ENCODE results near the gene ADK.
"Not testable (repeated sequence)": the region's sequence is repeated elsewhere in the genome, so short reads cannot be mapped to it uniquely, and the experiment has no call there.

The ADK gene

DNA sequence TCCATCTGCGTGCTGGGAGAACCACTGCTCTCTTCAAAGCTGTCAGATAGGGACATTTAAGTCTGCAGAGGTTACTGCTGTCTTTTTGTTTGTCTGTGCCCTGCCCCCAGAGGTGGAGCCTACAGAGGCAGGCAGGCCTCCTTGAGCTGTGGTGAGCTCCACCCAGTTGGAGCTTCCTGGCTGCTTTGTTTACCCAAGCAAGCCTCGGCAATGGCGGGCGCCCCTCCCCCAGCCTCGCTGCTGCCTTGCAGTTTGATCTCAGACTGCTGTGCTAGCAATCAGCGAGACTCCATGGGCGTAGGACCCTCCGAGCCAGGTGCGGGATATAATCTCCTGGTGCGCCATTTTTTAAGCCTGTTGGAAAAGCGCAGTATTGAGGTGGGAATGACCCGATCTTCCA, 422.5 kb downstream of the ADK start:
- not testable (repeated sequence) for DNase-seq

DNA sequence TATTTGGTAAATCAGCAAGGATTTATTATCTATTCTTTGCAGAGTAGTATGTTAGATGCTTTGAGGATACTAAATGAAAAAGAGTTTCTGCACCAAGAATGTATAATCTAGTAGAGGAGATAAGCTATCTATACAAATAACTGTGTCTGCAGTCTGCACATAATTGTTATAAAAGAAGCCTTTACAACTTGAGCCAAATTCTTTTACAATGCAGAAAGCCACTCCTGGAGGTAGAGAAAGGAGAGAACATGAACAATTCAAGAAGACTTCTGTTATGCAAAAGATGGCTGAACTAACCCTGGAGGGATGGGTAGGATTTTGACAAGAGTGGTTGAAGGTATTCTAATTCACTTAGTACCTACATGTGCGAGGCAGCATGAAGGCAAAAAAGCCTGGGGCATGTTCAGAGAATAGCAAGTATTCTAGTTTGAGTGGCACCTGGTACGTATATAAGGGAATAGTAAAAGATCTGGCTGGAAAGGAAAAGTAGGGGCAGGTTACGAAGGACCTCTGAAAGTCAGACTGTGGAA, 424.2 kb downstream of the ADK start:
- DNase-seq, result no peak

DNA sequence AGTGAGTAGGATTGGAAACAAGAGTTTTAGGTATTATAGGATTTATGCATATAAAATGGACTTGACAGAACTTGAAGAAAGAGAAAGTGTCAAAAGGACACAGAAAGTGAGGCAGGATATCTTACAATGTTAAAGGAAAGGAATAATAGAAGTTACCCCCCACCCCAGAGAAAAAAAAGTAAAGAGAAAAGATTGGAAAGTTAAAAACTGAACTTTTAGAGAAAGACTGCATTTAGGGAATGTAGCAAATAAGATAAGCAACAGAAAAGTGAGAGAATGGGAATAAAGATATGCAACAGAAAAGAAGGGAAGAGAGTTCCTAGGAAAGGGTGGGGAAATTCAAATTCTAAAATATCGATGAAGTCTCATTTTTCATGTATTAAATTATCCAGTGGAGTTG, 424.9 kb downstream of the ADK start:
- DNase-seq, result no peak

DNA sequence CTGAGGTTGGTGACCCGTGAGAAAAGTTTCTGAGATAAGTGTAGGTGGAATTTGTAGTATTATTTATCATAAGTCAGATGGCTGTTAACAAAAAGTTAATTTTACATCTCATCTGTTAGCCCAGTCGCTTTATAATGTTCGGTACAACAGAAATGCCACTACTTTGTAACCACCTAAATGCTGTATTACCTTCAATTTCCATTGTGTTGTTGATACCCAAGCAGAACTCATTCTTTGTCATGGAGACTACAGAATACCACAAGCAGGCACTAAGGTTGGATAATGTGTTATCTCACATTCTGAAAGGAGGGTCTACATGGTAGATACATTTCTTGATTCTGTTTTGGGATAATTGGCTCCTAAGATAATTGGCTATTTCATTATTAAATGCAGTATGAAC, 425.6 kb downstream of the ADK start:
- no peak for DNase-seq

DNA sequence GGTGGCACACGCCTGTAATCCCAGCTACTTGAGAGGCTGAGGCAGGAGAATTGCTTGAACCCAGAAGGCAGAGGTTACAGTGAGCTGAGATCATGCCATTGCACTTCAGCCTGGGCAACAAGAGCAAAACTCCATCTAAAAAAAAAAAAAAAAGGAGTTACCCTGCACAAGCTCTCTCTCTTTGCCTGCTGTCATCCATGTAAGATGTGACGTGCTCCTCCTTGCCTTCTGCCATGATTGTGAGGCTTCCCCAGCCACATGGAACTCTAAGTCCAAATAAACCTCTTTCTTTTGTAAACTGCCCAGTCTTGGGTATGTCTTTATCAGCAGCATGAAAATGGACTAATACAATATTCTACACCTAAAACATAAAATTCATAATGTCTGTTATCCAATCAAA, 429.4 kb downstream of the ADK start:
- not testable (repeated sequence) for DNase-seq

DNA sequence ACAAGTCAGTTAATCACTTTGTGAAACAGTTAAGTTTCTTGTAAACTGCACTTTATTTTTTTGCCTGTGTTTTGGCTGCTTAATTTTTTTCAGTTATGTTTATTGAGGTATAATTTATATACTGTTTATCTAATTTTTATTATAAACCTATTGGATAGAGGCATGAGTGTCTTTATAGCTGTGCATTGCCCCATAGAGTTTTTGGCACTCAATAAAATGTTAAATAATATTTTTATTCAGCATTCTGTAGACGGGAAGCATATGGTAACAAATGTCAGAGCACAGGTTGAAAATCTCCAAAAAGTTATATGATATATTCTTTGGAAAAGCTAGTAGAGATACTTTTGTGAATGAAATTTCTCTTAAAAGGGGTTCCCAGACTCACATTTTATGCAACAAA, 431.5 kb downstream of the ADK start:
- DNase-seq, result no peak

DNA sequence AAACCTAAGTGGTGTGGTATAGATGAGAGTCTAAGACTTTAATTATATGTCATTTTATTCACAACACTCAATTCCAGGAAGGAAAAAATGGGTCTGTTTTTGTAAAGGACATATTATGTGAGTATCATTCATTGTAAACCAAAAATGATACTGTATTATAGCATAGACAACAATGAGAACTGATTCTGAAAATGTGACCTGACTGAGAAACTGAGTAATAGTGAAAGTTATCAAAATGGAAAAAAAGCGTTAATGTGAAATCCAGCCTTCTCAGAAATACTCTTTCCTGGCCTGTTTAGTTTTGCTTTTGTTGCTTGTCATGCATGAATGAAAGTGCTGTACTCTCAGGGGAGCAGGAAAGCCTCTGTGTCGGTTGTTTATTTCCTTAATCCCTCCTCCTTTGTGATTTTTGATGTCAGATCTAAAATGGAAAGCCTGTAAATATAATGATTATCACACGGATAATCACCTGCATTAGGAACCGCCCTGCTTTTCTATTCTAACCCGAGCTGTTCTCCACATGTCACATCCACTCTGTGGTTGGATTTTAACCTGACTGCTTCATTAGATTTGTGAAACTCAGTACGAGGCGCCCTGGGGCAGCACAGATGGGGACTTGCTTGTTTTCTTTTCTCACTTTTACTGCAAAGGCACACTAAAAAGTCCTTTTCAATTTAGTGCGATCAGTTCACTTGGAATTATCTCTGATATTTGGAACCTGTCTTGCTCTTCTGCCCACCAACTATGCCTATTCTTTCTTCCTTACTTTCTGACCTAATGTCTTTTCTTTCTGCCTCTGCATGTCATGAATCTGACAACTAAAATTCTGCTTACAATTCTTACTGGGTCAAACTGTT, 434.4 kb downstream of the ADK start:
- DNase-seq, result no peak

DNA sequence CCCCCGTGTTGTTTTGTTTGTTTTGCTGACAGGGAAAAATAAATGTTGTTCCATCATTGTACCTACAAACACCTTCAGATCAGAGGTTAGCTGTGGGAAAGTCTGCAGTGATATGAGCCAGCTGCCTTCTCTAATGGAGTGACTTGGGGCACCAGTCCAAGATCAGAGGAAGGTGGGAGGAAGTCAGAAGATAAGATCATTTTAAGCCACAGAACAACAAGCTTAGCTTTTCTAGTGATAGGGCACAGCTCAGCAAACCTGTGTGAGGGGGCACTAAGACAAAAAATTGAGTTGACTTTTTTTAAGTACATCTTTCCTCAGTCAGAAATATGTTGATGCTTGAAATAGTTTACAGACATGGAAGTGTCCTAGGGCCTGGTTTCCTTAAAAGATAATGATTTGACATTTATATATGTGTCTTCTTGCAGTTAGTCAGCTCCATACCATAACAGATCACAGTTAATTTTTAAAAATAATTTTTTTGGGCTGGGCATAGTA, 435.1 kb downstream of the ADK start:
- DNase-seq, result peak; percentile 18

DNA sequence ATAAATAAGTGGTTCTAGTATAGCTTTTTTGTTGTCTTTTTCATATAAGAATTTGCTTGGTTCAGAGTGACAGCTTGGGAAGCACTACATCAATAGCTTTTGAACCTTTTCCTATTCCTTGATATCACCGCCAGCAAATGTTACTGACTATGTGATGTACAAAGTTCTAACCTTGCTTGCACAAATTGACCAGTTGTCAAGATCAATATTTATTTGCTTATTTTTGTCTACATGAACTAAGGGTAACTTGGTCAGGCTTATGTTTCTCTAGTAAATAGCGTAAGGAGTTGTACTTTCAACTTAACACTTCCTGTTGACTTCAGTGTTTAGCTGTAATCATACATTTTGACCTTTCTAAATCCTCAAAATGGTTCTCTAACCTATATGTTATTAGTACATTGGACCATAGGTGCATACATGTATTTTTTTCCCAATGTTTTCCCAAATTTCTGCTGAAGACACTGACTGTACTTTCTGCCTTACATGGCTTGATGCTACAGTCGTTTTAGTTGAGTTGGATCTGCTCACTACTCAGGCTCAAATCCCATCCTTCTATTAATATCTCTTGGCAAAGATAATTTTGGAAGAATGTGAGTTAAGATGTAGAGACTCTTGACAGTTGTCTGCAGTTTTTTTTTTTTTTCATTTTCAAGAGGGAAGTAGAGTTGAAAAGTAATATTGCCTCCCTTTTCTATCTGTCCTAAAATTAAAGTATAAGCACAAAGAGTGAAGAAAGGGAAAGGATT, 436.3 kb downstream of the ADK start:
- DNase-seq, result no peak

DNA sequence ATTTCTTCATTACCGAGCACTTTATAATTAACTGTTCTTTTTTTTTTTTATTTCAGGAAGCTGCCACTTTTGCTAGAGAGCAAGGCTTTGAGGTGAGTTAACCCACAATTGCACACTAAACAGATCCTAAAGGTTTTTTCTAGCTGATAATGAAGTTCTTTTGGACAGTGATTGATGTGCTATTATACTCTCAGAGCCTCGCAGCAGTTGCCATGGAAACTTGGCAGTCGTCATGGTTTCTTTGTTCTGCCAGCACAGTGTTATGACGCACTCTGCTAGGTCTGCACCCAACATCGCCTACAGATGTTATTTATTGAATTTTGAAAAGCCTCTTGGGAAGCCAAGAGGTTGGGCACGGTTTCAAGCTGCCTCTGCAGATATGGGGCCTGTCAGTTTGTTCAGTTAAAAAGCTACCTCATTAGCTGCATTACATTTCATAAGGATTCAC, 438.2 kb downstream of the ADK start:
- DNase-seq, result peak; percentile 78

DNA sequence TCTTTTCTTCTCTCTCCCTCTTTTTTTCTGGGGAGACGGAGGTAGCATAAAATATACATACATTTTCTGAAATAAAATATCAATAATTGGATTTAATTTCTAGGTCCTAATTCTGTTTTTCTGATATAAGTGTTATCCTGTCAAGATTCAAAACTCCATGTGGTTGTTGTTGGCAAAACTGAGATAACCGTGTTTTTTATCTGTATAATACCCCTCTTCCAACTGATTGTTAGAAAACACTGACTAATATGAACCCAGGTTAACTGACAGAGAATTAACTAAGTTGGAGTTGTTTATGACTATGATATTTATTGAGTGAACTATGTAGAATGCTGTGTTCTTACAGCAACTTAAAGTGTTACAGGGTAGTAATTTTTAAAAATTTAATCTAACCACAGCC, 438.8 kb downstream of the ADK start:
- DNase-seq, result no peak

DNA sequence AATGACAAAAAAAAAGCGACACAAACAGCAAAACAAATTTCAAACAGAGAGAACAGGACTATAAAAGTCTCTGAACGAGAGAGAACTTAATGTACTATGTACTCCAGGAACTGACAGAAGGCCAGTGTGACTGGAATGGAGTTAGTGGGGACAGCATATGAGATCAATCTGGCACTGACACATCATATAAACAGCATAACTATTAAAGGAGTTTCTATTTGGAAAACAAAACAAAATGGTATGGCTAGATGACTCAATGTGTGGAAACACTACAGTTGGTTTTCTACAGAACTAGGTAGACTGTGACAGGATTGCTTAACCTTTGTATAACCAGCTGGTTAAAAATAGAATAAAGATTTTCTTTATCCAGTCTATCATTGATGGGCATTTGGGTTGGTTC, 442.4 kb downstream of the ADK start:
- DNase-seq, result no peak

DNA sequence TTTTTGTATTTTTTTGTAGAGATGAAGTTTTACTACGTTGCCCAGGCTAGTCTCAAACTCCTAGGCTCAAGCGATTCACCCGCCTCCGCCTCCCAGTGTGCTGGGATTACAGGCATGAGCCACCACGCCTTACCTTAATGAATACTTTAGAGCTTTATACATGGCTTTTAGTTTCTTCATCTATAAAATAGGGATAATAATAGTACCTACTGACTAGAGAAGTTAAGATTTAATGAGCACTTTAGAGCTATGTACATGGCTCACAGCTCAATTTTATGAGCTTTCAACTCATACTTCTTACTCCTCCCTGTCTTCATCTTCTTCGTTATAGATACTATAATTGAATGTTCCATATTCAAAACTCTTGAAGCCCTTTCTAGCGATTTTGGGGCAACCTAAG, 445.7 kb downstream of the ADK start:
- DNase-seq, result no peak

DNA sequence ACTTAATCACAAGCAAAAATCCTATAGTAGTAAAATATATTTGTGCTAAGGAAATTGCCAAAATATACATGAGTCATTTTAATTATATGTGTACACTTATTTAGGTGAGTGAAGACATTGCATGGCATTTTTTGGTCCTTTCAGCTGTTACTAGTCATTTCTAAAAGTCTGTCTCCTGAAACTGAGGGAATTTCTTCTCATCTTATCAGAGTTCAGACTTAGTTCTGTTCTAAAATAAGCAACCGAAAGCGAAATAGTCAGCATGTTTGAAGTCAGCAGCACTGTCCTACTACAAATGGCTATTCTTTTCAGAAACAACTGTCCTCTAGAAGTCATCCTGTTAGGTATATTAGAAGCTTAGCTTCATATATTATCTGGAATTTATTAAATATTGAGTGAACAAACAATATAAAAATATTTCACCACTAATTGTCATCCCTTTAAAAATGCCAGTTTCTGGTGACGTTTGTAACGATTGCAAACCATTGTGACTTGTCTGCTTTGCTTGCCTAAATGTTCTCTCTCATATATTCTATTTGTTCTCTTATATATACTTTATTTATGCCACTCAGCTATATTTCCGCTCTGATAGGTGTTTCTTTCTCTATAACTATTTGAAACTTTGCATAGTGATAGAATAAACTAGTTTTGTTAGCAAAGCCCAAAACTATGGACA, 448.0 kb downstream of the ADK start:
- DNase-seq, result no peak

DNA sequence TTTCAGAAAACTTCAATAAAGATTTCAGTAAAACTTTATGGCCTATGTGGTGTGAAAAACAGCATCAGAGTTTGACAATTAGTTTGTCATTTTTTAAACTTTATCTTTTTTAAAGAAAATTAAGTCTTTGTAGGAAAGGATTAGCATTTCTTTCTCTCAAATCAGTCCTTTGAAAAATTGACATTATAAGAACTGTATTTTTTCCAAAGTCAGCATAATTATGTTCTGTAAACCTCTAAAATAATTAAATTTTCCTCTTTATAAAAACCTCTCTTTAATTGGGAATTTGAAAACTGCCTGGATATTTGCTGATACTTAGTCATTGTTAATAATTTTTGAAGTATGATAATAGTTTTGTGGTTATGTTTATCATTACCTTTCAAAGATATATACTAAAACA, 448.7 kb downstream of the ADK start:
- DNase-seq, result no peak

DNA sequence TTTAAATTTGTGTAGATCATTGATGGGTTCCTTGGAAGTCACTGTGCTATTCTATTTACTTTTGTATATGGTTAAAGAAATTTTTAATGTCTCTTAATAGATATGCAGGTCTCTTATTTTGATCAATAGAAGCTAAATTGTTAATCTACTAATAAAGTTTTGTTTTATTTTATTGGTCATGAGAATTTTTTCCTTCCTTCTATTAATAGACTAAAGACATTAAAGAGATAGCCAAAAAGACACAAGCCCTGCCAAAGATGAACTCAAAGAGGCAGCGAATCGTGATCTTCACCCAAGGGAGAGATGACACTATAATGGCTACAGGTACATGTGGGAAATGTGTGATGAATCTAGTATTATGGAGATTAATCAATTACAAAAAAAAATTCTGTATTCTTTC, 449.1 kb downstream of the ADK start:
- DNase-seq, result no peak

DNA sequence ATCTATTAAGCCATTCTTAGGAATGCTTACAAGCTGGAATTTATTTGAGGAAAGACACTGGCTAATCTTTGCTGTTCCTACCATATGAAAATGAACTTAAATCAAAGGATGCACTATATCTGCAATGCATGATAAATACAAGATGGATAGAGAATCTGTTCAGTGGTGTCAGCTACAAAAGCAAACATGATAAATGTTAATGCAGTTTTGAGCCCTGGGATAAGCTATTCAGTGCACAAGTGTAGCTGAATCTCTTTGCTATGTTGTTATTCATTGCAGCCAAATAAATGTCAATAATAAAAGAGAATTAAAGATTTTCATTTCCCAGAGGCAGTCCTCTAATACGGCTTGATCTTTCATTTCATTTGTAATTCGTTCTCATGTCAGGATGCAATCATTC, 451.6 kb downstream of the ADK start:
- no peak for DNase-seq

DNA sequence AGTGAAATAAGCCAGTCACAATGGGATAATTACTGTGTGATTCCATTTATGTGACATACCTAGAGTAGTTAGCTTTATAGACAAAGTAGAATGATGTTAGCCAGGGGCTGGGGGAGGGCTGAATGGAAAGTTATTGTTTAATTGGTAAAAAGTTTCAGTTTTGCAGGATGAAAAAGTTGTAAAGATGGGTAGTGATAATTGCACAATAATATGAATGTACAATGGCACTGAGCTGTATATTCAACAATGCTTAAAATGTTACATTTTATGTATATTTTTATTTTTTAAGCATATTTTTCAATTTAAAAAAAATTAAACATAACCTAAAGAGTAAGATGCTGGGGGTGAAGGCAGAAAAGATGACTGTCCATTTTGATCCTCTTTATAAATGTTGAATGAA, 459.3 kb downstream of the ADK start:
- DNase-seq, result no peak

DNA sequence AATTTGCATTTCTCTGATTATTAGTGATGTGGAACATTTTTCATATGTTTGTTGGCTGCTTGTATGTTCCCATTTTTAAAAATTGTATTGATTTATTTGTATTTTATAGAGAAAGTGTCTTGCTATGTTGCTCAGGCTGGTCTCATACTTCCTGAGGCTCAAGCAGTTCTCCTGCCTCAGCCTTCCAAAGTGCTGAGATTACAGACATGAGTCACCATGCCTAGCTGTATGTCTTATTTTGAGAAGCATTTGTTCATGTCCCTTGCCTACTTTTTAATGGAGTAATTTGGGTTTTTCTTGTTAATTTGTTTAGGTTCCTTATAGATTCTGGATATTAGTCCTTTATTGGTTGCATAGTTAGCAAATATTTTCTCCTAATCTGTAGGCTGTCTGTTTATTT, 461.2 kb downstream of the ADK start:
- DNase-seq, result no peak

DNA sequence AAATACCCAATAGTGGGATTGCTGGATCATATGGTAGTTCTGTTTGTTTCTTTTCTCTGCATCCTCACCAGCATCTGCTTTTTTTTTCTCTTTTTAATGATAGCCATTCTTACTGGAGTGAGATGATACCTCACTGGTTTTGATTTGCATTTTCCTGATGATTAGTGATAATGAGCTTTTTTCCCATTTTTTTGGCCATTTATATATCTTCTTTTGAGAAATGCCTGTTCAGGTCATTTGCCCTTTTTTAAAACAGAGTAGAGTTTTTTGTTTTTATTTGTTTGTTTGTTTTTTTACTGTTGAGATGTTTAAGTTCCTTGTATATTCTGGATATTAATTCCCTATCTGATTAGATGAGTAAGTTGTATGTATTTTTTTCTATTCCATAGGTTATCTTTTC, 469.6 kb downstream of the ADK start:
- no peak for DNase-seq

DNA sequence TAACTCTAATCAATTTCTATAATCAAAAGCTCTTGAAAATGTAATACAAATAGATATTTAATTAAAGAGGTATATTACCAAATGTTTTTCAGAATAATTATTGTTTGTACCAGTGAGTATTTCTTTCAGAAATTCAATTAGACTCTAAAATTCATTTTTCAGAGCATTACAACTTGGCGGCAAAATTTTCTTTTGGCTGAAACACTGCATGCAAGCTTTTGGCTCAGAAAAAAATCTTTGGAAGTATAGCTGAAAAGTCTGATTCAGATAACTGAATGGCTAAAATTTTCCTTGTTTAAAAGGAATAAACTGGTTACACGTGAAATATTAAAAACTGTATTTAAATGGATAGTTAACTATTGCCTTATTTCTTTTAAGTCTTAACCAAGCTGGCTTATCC, 472.8 kb downstream of the ADK start:
- DNase-seq, result no peak

DNA sequence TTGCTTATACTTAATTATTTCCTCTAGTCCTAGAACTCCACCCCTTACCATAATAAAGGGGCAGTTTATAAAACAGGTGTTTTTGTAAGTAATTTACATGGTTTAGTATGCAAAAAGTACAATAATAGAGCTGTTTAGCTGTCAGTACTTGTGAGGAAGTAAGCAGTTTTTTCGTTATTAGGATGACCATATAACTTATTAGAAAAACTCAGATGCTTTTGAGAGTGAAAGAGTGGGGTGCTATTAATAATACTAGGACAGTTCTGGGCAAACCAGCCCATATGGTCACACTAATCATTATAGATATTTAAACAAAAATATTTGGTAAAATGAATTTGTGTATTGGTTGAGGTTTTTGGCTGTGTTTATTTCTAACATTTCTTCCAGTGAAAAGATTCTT, 473.5 kb downstream of the ADK start:
- DNase-seq, result no peak

DNA sequence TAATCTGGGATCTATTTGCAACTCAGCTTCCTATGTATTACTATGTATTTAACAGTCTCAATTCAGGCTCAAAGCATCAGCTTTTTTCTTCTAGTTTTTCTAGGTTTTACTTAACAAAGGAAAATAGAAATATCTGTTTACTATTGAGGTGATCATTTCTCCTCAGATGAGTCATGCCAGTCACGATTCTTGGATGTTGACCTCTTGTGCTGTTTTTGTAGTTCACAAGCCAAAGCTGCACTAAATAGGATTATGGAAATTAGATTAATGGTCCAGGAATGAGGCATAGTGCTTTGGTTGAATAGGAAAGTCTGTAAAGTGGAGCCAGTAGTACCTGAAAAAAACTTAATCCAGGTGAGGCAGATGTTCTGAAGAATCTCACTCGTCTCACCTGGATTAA, 477.1 kb downstream of the ADK start:
- DNase-seq, result no peak

Data from activated CD4-positive, alpha-beta T cell treated with anti-CD3 and anti-CD28 coated beads for 1 hour (primary cell).